Measurements from ENCODE around the gene FLT3LG. TPM values are rescaled to one million over a fixed set of nuclear protein-coding genes. Genes with fewer than 3 reads are reported as not detected.
A peak's percentile ranks its signal among the peaks of the same experiment; 100 is the strongest.

Gene FLT3LG
- total RNA-seq, 1 experiment from 2014 or later = 5.1 TPM

DNA sequence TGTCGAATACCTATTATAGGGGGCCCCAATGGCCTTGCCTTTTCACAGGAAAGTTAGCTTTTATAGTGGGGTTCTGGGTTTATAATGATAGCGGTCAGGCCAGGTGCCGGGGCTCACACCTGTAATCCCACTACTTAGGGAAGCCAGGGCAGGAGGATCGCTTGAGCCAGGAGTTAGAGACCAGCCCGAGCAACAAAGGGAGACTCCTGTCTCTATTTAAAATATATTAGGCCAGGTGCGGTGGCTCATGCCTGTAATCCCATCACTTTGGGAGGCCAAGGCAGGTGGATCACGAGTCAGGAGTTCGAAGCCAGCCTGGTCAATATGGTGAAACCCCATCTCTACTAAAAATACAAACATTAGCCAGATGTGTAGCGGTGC is 29.6 kb downstream of the FLT3LG start:
- TF ChIP-seq EZH2 (IDR thresholded peaks at IDR 0.05; ENCODE audit: low read depth) = no peak
- TF ChIP-seq, protein P1, sequence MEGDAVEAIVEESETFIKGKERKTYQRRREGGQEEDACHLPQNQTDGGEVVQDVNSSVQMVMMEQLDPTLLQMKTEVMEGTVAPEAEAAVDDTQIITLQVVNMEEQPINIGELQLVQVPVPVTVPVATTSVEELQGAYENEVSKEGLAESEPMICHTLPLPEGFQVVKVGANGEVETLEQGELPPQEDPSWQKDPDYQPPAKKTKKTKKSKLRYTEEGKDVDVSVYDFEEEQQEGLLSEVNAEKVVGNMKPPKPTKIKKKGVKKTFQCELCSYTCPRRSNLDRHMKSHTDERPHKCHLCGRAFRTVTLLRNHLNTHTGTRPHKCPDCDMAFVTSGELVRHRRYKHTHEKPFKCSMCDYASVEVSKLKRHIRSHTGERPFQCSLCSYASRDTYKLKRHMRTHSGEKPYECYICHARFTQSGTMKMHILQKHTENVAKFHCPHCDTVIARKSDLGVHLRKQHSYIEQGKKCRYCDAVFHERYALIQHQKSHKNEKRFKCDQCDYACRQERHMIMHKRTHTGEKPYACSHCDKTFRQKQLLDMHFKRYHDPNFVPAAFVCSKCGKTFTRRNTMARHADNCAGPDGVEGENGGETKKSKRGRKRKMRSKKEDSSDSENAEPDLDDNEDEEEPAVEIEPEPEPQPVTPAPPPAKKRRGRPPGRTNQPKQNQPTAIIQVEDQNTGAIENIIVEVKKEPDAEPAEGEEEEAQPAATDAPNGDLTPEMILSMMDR (conservative IDR thresholded peaks at IDR 0.05) = no peak
- H3K9me2 ChIP-seq (ENCODE audit: insufficient read depth) = no peaks in the 10 kb centered on the region
- ChIA-PET POLR2A (ENCODE audit: unreplicated experiment) (interaction anchor here (0.6 kb wide), 1 partner anchor 339 kb away, joined by 3 read pairs; no protein-coding TSS in a partner anchor), CTCF (interaction anchor here (0.5 kb wide), 1 partner anchor 42 kb away, joined by 3 read pairs; no protein-coding TSS in a partner anchor)
- peaks cover 51% of the 10 kb centered on the region for H3F3A ChIP-seq (ENCODE audit: insufficient read depth, low read depth)
- BruUV-seq (replicated peaks) = no TSS peak
- no peak overlapping the region for H3K4me2 ChIP-seq
- no peak overlapping the region for H2AFZ ChIP-seq
- H3K36me3 ChIP-seq (ENCODE audit: low read depth) = peaks cover 13% of the 10 kb centered on the region
- intact Hi-C loops (cut with micrococcal nuclease; ENCODE audit: unreplicated experiment) = loop anchor here (2.0 kb wide), 1 partner anchor 169 kb away; no protein-coding TSS in a partner anchor
- H3K4me1 ChIP-seq (replicated peaks; ENCODE audit: insufficient read depth) = peaks cover under 1% of the 10 kb centered on the region; the same call in 1 of the 2 replicates
- H3K4me3 ChIP-seq = no peak overlapping the region
- no peaks in the 10 kb centered on the region for H3K9me3 ChIP-seq (ENCODE audit: insufficient read depth, low read depth)
- H3K79me2 ChIP-seq (ENCODE audit: low read depth) = peaks cover 6% of the 10 kb centered on the region
- no peak for DNase-seq
- peaks cover 17% of the 10 kb centered on the region for H4K20me1 ChIP-seq (ENCODE audit: insufficient read depth)
- H3K27me3 ChIP-seq (ENCODE audit: insufficient read depth, low read depth) = no peaks in the 10 kb centered on the region
- H3K27ac ChIP-seq = no peak overlapping the region

DNA sequence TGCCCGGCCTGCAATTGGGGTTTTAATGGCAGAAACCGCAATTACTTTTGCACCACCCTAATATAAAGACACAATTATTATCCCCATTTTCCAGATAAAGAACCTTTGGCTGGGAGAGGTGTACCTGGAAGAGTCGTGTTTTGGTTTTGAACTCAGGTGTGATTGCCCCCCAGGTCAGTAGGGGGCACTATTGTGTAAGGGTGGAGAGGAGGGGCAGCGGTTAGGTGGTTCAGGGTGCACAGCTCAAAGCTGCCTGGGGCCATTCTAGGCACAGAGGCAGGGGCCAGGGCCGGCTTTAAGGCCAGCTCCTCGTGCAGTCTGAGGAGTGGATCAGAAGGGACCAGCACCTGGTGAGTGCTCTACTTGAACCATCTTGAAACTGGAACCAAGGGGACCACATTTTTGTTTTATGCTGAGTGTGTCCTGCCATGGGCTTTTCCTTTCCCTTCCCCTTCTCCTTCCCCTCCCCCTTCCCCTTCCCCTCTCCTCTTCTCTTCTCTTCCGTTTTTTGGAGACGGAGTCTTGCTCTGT is 32.6 kb downstream of the FLT3LG start:
- Histone ChIP-seq H3K9me2 (ENCODE audit: insufficient read depth) (no peaks in the 10 kb centered on the region), H3K4me2 (no peak overlapping the region), H2AFZ (no peak overlapping the region), H4K20me1 (ENCODE audit: insufficient read depth) (no peaks in the 10 kb centered on the region), H3K36me3 (ENCODE audit: low read depth) (no peaks in the 10 kb centered on the region), H3K4me1 (replicated peaks; ENCODE audit: insufficient read depth) (no peaks in the 10 kb centered on the region), H3K79me2 (ENCODE audit: low read depth) (no peaks in the 10 kb centered on the region), H3K9me3 (ENCODE audit: insufficient read depth, low read depth) (no peaks in the 10 kb centered on the region), H3K27me3 (ENCODE audit: insufficient read depth, low read depth) (no peaks in the 10 kb centered on the region), H3K4me3 (no peak overlapping the region), H3K27ac (no peak overlapping the region), H3F3A (ENCODE audit: insufficient read depth, low read depth) (peaks cover 20% of the 10 kb centered on the region)
- peak in 1 of 2 experiments; percentile 70 for DNase-seq
- BruUV-seq (replicated peaks) = no TSS peak
- ChIA-PET CTCF (interaction anchor here (0.6 to 1.1 kb wide), 5 partner anchors 30 to 179 kb away, joined by 3 to 11 read pairs (median 4); no protein-coding TSS in a partner anchor), POLR2A (ENCODE audit: unreplicated experiment) (interaction anchor here (0.5 kb wide), 1 partner anchor 73 kb away, joined by 4 read pairs; no protein-coding TSS in a partner anchor)
- intact Hi-C loops (cut with micrococcal nuclease; ENCODE audit: unreplicated experiment) = loop anchor here (1.0 to 2.0 kb wide), 3 partner anchors 40 to 172 kb away; no protein-coding TSS in a partner anchor
- no peak for TF ChIP-seq EZH2 (IDR thresholded peaks at IDR 0.05; ENCODE audit: low read depth)
- TF ChIP-seq, protein P1 (conservative IDR thresholded peaks at IDR 0.05) = peak; percentile 89

DNA sequence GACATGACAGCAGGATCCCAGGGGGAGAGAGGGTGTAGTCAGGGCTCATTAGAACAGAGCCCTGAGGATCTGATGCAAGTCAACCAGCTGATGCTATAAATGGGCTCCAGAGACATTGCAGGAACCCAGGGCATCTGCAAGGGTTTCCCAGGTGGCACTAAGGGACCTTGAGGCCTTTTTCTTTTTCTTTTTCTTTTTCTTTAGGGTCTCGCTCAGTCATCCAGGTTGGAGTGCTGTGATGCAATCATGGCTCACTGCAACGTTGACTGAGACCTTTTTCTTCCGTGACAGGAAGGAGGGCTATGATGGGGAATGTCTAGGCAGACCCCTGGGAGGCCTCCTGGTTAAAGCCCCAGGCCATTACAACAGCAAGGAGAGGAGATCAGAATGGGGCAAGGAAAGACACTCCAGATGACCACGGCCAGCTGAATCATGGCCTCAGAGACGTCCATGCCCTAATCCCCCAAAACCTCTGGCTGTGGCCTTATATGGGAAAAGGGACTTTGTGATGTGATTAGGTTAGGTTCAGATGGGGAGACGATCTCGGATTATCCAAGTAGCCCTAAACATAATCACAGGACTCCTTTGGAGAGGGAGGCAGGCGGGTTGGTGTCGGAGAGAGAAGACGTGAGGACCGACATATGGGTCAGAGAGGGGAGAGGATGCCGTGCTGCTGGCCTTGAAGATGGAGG is 33.9 kb downstream of the FLT3LG start:
- intact Hi-C loops (cut with micrococcal nuclease; ENCODE audit: unreplicated experiment) = loop anchor here (2.0 kb wide), 1 partner anchor 39 kb away; no protein-coding TSS in a partner anchor
- no peak for DNase-seq
- no peaks in the 10 kb centered on the region for H3K4me1 ChIP-seq (replicated peaks; ENCODE audit: insufficient read depth)
- H3K27ac ChIP-seq = no peak overlapping the region
- BruUV-seq (replicated peaks) = no TSS peak
- no peak overlapping the region for H2AFZ ChIP-seq
- ChIA-PET CTCF (no interaction called here), POLR2A (ENCODE audit: unreplicated experiment) (interaction anchor here (0.5 kb wide), 1 partner anchor 1301 kb away, joined by 4 read pairs; no protein-coding TSS in a partner anchor)
- H3K4me3 ChIP-seq = no peak overlapping the region
- H3K79me2 ChIP-seq (ENCODE audit: low read depth) = no peaks in the 10 kb centered on the region
- H3K4me2 ChIP-seq = no peak overlapping the region
- no peaks in the 10 kb centered on the region for H3K9me3 ChIP-seq (ENCODE audit: insufficient read depth, low read depth)
- H4K20me1 ChIP-seq (ENCODE audit: insufficient read depth) = no peaks in the 10 kb centered on the region
- 0 out of 2 replicates have a peak, but pooled peaks cover 3% of the 10 kb centered on the region for H3K27me3 ChIP-seq (ENCODE audit: insufficient read depth, low read depth)
- no peak for TF ChIP-seq EZH2 (IDR thresholded peaks at IDR 0.05; ENCODE audit: low read depth)
- TF ChIP-seq, protein P1 (conservative IDR thresholded peaks at IDR 0.05) = no peak
- H3K36me3 ChIP-seq (ENCODE audit: low read depth) = no peaks in the 10 kb centered on the region
- 0 out of 2 replicates have a peak, but pooled peaks cover 7% of the 10 kb centered on the region for H3F3A ChIP-seq (ENCODE audit: insufficient read depth, low read depth)
- H3K9me2 ChIP-seq (ENCODE audit: insufficient read depth) = no peaks in the 10 kb centered on the region
